SK-N-SH (cell line): ENCODE measurements around the gene AUTS2. TPM values are rescaled to one million over a fixed set of nuclear protein-coding genes. Genes with fewer than 3 reads are reported as not detected.

Source experiments
- CTCF ChIA-PET: fragments of 300-600, 350-600 bp; formaldehyde crosslinking; extraction: SDS; loops from one replicate; lab custom pipeline; 2021; lab: Yijun Ruan, JAX
- POLR2A ChIA-PET: fragments of 350-600 bp; sonication (Branson Sonifier 250); formaldehyde crosslinking; extraction: SDS; loops from one replicate; lab custom pipeline; 2020; ENCODE audit warnings: antibody characterized with exemption, inconsistent platforms; lab: Yijun Ruan, JAX
- DNase-seq: peaks from one replicate; pipeline ENCODE4 v3.0.0; 2012
- H2AFZ ChIP-seq: fragments of 200-600 bp; sonication (generic); 2 replicates; pipeline ENCODE4 v1.8.1; 2016; ENCODE audit warnings: antibody characterized with exemption, mild to moderate bottlenecking, low read depth
- H3F3A ChIP-seq: fragments of 200-600 bp; sonication (generic); replicated peaks from 2 replicates; pipeline ENCODE3; 2016; ENCODE audit warnings: antibody characterized with exemption, mild to moderate bottlenecking; ENCODE audit not compliant: insufficient read depth
- H3K27ac ChIP-seq, 2 experiments: fragments of 200-500 bp in 1 of 2; fragments of 200-600 bp in 1 of 2; sonication (Bioruptor generic) in 1 of 2; sonication (generic), shearing (Covaris generic) in 1 of 2; 2 replicates each; pipeline versions ENCODE4 v1.5.1 to v1.6.1; 2014 to 2016; ENCODE audit warnings: low read depth in 2 of 2, inconsistent platforms in 1 of 2, low read length in 1 of 2, mild to moderate bottlenecking in 1 of 2, mixed read lengths in 1 of 2
- H3K27me3 ChIP-seq: fragments of 200-600 bp; sonication (generic), shearing (Covaris generic); 2 replicates; pipeline ENCODE4 v1.6.1; 2016; ENCODE audit warnings: mixed run types; ENCODE audit not compliant: insufficient read depth
- H3K36me3 ChIP-seq, 2 experiments: fragments of 200-500 bp in 1 of 2; fragments of 200-600 bp in 1 of 2; sonication (Bioruptor generic) in 1 of 2; sonication (generic) in 1 of 2; replicated peaks in 1 of 2; 2 replicates each; pipeline versions ENCODE3 to v1.5.1; 2014 to 2016; ENCODE audit warnings: low read length in 1 of 2, mild to moderate bottlenecking in 1 of 2; ENCODE audit not compliant: insufficient read depth in 2 of 2, control insufficient read depth in 1 of 2
- H3K4me1 ChIP-seq, 2 experiments: fragments of 200-500 bp in 1 of 2; fragments of 200-600 bp in 1 of 2; sonication (Bioruptor generic) in 1 of 2; sonication (generic), shearing (Covaris generic) in 1 of 2; 2 replicates each; pipeline versions ENCODE4 v1.5.1 to v1.6.1; 2014 to 2016; ENCODE audit warnings: low read depth in 1 of 2, low read length in 1 of 2, mixed run types in 1 of 2; ENCODE audit not compliant: insufficient read depth in 2 of 2, control insufficient read depth in 1 of 2
- H3K4me2 ChIP-seq: fragments of 200-600 bp; sonication (generic), shearing (Covaris generic); 2 replicates; pipeline ENCODE4 v1.6.1; 2017; ENCODE audit warnings: mixed run types
- H3K4me3 ChIP-seq, 2 experiments: fragments of 200-500 bp in 1 of 2; fragments of 200-600 bp in 1 of 2; sonication (Bioruptor generic) in 1 of 2; sonication (generic), shearing (Covaris generic) in 1 of 2; 2 replicates each; pipeline versions ENCODE4 v1.5.1 to v1.8.1; 2014 to 2016; ENCODE audit warnings: low read depth in 2 of 2, inconsistent platforms in 1 of 2, low read length in 1 of 2, mild to moderate bottlenecking in 1 of 2, mixed read lengths in 1 of 2, moderate library complexity in 1 of 2
- H3K79me2 ChIP-seq: fragments of 200-600 bp; sonication (generic); 2 replicates; pipeline ENCODE4 v1.8.1; 2017; ENCODE audit warnings: mild to moderate bottlenecking; ENCODE audit not compliant: insufficient read depth
- H3K9ac ChIP-seq: fragments of 200-600 bp; sonication (generic); 2 replicates; pipeline ENCODE4 v1.6.1; 2017; ENCODE audit warnings: mixed run types
- H3K9me2 ChIP-seq: fragments of 200-600 bp; sonication (generic); 2 replicates; pipeline ENCODE4 v1.6.1; 2017; ENCODE audit warnings: mixed run types
- H3K9me3 ChIP-seq: fragments of 200-600 bp; sonication (generic); 2 replicates; pipeline ENCODE4 v1.6.1; 2017; ENCODE audit warnings: mixed run types, mild to moderate bottlenecking, moderate library complexity
- H4K20me1 ChIP-seq: fragments of 200-600 bp; sonication (generic); 2 replicates; pipeline ENCODE4 v1.6.1; 2017; ENCODE audit warnings: mild to moderate bottlenecking, mixed run types; ENCODE audit not compliant: insufficient read depth
- ELF1 ChIP-seq: IDR thresholded peaks from 2 replicates; pipeline ENCODE4 v1.4.0; 2012
- FOXM1 ChIP-seq: IDR thresholded peaks from 2 replicates; pipeline ENCODE4 v1.4.0; 2012; ENCODE audit warnings: low read depth, mild to moderate bottlenecking
- GATA2 ChIP-seq: sonication (generic); formaldehyde crosslinking; IDR thresholded peaks from 2 replicates; pipeline ENCODE4 v1.5.0; 2020; ENCODE audit warnings: mild to moderate bottlenecking, missing genetic modification reagents
- MEF2A ChIP-seq: IDR thresholded peaks from 2 replicates; pipeline ENCODE4 v1.4.0; 2012; ENCODE audit warnings: low read depth, borderline replicate concordance
- MXI1 ChIP-seq: IDR thresholded peaks from 2 replicates; pipeline ENCODE4 v1.6.1; 2012; ENCODE audit warnings: mild to moderate bottlenecking, low read depth, low read length, improper control_type of control experiment
- POLR2AphosphoS5 ChIP-seq: IDR thresholded peaks from 2 replicates; pipeline ENCODE4 v1.6.1; 2012; ENCODE audit warnings: low read depth, low read length
- RAD21 ChIP-seq: IDR thresholded peaks from 2 replicates; pipeline ENCODE4 v1.6.1; 2012; ENCODE audit warnings: mild to moderate bottlenecking, low read length
- RFX5 ChIP-seq: IDR thresholded peaks from 2 replicates; pipeline ENCODE4 v1.6.1; 2012; ENCODE audit warnings: mild to moderate bottlenecking, improper control_type of control experiment, low read length
- RXRA ChIP-seq: IDR thresholded peaks from 2 replicates; pipeline ENCODE4 v1.4.0; 2012; ENCODE audit warnings: low read depth, mild to moderate bottlenecking, borderline replicate concordance
- SMC3 ChIP-seq: IDR thresholded peaks from 2 replicates; pipeline ENCODE4 v1.6.1; 2012; ENCODE audit warnings: low read depth, low read length, improper control_type of control experiment
- TCF12 ChIP-seq: IDR thresholded peaks from 2 replicates; pipeline ENCODE4 v1.4.0; 2012
- TEAD4 ChIP-seq: IDR thresholded peaks from 2 replicates; pipeline ENCODE4 v1.4.0; 2012; ENCODE audit warnings: mild to moderate bottlenecking, borderline replicate concordance; ENCODE audit not compliant: insufficient read depth
- USF1 ChIP-seq: IDR thresholded peaks from 2 replicates; pipeline ENCODE4 v1.4.0; 2012; ENCODE audit warnings: low read depth, borderline replicate concordance
- YY1 ChIP-seq: IDR thresholded peaks from 2 replicates; pipeline ENCODE4 v1.4.0; 2012; ENCODE audit warnings: low read depth, mild to moderate bottlenecking
- WGBS: methylation state at CpG from one replicate; pipeline ENCODE4 v1.1.6; 2017; ENCODE audit warnings: low lambda C conversion rate; 5-methylcytosine and 5-hydroxymethylcytosine counted together
- polyA plus RNA-seq, 3 experiments: library from polyadenylated mRNA; depleted of rRNA; stranded (reverse); fragments of >200 nt; gene quantifications; 2 replicates each; pipeline ENCODE4 v1.2.3, GENCODE V29; 2012
- TF ChIP-seq, protein P1 (sequence below): IDR thresholded peaks from 2 replicates; pipeline ENCODE4 v1.6.1; 2012; ENCODE audit warnings: mild to moderate bottlenecking, low read depth, low read length, moderate library complexity
- TF ChIP-seq, protein P2 (sequence below): fragments of 150-350 bp; IDR thresholded peaks from 2 replicates; pipeline ENCODE4 v1.6.1; 2017; ENCODE audit warnings: antibody characterized with exemption, low read length, low read depth, borderline replicate concordance
- TF ChIP-seq, protein P3 (sequence below): IDR thresholded peaks from 2 replicates; pipeline ENCODE4 v1.4.0; 2012; ENCODE audit warnings: low read depth, borderline replicate concordance

The AUTS2 gene
- polyA plus RNA-seq, 1 of the 3 experiments (the other 2 are of a cell fraction) = 15.6 TPM

DNA sequence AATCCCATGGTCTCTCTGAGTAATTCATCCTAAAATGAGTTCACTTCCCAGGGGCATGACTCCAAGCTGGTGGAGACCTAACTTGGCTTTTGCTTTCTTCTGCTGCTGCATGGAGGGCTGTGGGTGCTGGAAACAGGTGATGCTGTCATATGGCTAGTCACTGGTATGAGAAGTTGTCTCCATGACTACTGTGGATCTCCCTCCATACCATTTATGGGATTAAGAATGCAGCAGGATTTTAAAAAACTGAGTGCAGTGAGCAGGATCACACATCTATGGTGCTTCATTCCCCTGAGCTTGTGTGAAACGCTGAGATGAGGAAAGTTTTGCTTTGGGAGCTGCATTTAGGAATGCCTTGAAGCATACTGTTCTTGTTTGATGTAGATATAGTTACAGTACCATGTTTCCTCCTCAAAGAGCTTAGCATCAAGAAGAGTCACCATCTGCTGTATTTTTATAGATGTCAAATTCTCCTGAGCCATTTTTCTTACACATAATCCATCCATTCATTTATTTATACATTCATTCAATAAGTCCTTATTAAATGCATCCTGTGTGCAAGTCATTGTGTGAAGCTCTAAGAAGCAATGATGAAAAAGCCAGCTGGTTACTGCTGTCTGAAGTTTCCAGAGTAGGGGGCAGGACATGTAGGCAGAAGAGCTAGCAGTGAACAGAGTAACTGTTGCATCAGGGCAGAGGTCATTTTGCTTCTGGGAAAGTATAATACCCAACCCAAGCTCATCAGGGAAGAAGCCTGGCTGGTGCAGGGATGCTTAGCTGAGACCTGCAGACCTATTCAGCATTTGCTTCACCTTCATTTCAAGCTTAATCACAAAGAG lies 534.8 kb downstream of the AUTS2 start:
- WGBS = 88% methylated on average over 1 of the region's 1 CpG
- Histone ChIP-seq H3K4me1 (peaks cover 0 to 46% of the 10 kb centered on the region in 2 experiments; a peak in 2 of 4 replicates), H3K36me3 (no peaks in the 10 kb centered on the region), H3K27me3 (no peaks in the 10 kb centered on the region), H3K4me2 (no peak overlapping the region), H3K79me2 (no peaks in the 10 kb centered on the region), H3K9ac (no peak overlapping the region), H4K20me1 (no peaks in the 10 kb centered on the region), H2AFZ (no peak overlapping the region), H3K27ac (peak overlapping the region in 1 of 2 experiments; percentile 80; a peak in 2 of 4 replicates), H3K4me3 (no peak overlapping the region), H3K9me3 (no peaks in the 10 kb centered on the region), H3F3A (no peaks in the 10 kb centered on the region), H3K9me2 (no peaks in the 10 kb centered on the region)
- no peak for DNase-seq
- TF ChIP-seq FOXM1 (no peak), RFX5 (peak; percentile 71)
- ChIA-PET POLR2A (interaction anchor here (0.8 to 0.9 kb wide), 2 partner anchors 20 to 69 kb away, joined by 3 read pairs; no protein-coding TSS in a partner anchor), CTCF (interaction anchor here (0.6 to 5.6 kb wide), 18 partner anchors 9 to 565 kb away, joined by 3 to 31 read pairs (median 5); no protein-coding TSS in a partner anchor)

- no peaks in the 10 kb centered on the region for H3K27me3 ChIP-seq
- no peaks in the 10 kb centered on the region for H3K79me2 ChIP-seq
- peaks cover 0 to 46% of the 10 kb centered on the region in 2 experiments; a peak in 2 of 4 replicates for H3K4me1 ChIP-seq
- no peaks in the 10 kb centered on the region for H4K20me1 ChIP-seq
- 36% methylated on average over 8 of the region's 8 CpGs for WGBS
- H3K36me3 ChIP-seq = no peaks in the 10 kb centered on the region
- no peak overlapping the region for H3K4me2 ChIP-seq
- ChIA-PET CTCF (interaction anchor here (0.8 to 5.6 kb wide), 19 partner anchors 9 to 564 kb away, joined by 3 to 31 read pairs (median 5); no protein-coding TSS in a partner anchor), POLR2A (interaction anchor here (0.9 kb wide), 1 partner anchor 21 kb away, joined by 3 read pairs; no protein-coding TSS in a partner anchor)
- no peaks in the 10 kb centered on the region for H3K9me3 ChIP-seq
- no peaks in the 10 kb centered on the region for H3F3A ChIP-seq
- DNase-seq = peak; percentile 60
- peak overlapping the region in 1 of 2 experiments; percentile 80; a peak in 2 of 4 replicates for H3K27ac ChIP-seq
- H3K4me3 ChIP-seq = no peak overlapping the region
- H3K9me2 ChIP-seq = no peaks in the 10 kb centered on the region
- H3K9ac ChIP-seq = no peak overlapping the region
- H2AFZ ChIP-seq = no peak overlapping the region
- TF ChIP-seq SMC3 = peak; percentile 38; the same call in 1 of the 2 replicates
- 0 out of 2 replicates have a peak, but pooled peaks have one; percentile 76 for TF ChIP-seq MXI1
- TF ChIP-seq RXRA = no peak
- no peak for TF ChIP-seq USF1
- TF ChIP-seq RAD21 = peak; percentile 49
- peak; percentile 84 for TF ChIP-seq GATA2 (CRISPR knock-in tag)
- TF ChIP-seq, protein P1, sequence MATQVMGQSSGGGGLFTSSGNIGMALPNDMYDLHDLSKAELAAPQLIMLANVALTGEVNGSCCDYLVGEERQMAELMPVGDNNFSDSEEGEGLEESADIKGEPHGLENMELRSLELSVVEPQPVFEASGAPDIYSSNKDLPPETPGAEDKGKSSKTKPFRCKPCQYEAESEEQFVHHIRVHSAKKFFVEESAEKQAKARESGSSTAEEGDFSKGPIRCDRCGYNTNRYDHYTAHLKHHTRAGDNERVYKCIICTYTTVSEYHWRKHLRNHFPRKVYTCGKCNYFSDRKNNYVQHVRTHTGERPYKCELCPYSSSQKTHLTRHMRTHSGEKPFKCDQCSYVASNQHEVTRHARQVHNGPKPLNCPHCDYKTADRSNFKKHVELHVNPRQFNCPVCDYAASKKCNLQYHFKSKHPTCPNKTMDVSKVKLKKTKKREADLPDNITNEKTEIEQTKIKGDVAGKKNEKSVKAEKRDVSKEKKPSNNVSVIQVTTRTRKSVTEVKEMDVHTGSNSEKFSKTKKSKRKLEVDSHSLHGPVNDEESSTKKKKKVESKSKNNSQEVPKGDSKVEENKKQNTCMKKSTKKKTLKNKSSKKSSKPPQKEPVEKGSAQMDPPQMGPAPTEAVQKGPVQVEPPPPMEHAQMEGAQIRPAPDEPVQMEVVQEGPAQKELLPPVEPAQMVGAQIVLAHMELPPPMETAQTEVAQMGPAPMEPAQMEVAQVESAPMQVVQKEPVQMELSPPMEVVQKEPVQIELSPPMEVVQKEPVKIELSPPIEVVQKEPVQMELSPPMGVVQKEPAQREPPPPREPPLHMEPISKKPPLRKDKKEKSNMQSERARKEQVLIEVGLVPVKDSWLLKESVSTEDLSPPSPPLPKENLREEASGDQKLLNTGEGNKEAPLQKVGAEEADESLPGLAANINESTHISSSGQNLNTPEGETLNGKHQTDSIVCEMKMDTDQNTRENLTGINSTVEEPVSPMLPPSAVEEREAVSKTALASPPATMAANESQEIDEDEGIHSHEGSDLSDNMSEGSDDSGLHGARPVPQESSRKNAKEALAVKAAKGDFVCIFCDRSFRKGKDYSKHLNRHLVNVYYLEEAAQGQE = no peak
- TF ChIP-seq YY1 = no peak
- TF ChIP-seq ELF1 = no peak
- TF ChIP-seq POLR2AphosphoS5 = peak; percentile 84
- TF ChIP-seq, protein P2, sequence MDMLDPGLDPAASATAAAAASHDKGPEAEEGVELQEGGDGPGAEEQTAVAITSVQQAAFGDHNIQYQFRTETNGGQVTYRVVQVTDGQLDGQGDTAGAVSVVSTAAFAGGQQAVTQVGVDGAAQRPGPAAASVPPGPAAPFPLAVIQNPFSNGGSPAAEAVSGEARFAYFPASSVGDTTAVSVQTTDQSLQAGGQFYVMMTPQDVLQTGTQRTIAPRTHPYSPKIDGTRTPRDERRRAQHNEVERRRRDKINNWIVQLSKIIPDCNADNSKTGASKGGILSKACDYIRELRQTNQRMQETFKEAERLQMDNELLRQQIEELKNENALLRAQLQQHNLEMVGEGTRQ = no peak
- peak; percentile 92 for TF ChIP-seq TCF12
- TF ChIP-seq, protein P3, sequence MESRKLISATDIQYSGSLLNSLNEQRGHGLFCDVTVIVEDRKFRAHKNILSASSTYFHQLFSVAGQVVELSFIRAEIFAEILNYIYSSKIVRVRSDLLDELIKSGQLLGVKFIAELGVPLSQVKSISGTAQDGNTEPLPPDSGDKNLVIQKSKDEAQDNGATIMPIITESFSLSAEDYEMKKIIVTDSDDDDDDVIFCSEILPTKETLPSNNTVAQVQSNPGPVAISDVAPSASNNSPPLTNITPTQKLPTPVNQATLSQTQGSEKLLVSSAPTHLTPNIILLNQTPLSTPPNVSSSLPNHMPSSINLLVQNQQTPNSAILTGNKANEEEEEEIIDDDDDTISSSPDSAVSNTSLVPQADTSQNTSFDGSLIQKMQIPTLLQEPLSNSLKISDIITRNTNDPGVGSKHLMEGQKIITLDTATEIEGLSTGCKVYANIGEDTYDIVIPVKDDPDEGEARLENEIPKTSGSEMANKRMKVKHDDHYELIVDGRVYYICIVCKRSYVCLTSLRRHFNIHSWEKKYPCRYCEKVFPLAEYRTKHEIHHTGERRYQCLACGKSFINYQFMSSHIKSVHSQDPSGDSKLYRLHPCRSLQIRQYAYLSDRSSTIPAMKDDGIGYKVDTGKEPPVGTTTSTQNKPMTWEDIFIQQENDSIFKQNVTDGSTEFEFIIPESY = no peak
- no peak for TF ChIP-seq TEAD4
- no peak for TF ChIP-seq MEF2A
Measured at GRCh38 chr7:70134029-70134770, 535.9 kb downstream of the AUTS2 start.
